A549 (cell line): Measurements from ENCODE around the gene CHST11. TPM values are rescaled to one million over a fixed set of nuclear protein-coding genes. Genes with fewer than 3 reads are reported as not detected.

ENCODE experiments used
- ATAC-seq, 2 experiments: fragments of 200-7000 bp in 1 of 2; fragments of >200 bp in 1 of 2; cut with Nextera tagmentation in 1 of 2; cut with Tn5 transposase in 1 of 2; 3 replicates each; pipeline versions ENCODE4 v1.8.0 to v1.9.1; 2018 to 2020; ENCODE audit warnings: mild to moderate bottlenecking in 1 of 2, moderate library complexity in 1 of 2
- CTCF ChIA-PET: fragments of 300-600 bp; sonication (Branson Sonifier 250); formaldehyde crosslinking; extraction: SDS; loops from one replicate; lab custom pipeline; 2021; ENCODE audit warnings: antibody characterized with exemption, inconsistent platforms; lab: Yijun Ruan, JAX
- POLR2A ChIA-PET: fragments of 350-600 bp; formaldehyde crosslinking; extraction: SDS; loops from one replicate; lab custom pipeline; 2021; ENCODE audit warnings: antibody characterized with exemption, inconsistent platforms; lab: Yijun Ruan, JAX
- DNase-seq, 2 experiments: peaks; one replicate each; pipeline versions ENCODE4 v3.0.0 to v3.0.0-alpha.2; 2011 to 2016; ENCODE audit warnings: low read depth in 1 of 2, low spot score in 1 of 2
- FAIRE-seq: peaks from 2 replicates; lab custom pipeline; 2011; peaks lifted over from hg19 to GRCh38; lab: Jason Lieb, UNC
- H3K27ac ChIP-seq, 2 experiments: fragments of >200 bp; sonication (Bioruptor Twin); formaldehyde crosslinking; 3 replicates each; pipeline ENCODE4 v1.5.1; 2016 to 2017
- H3K4me1 ChIP-seq: fragments of >200 bp; sonication (Bioruptor Twin); formaldehyde crosslinking; 3 replicates; pipeline ENCODE4 v1.6.1; 2016
- H3K4me2 ChIP-seq: fragments of >200 bp; sonication (Bioruptor Twin); formaldehyde crosslinking; 3 replicates; pipeline ENCODE4 v1.6.1; 2016
- H3K4me3 ChIP-seq: fragments of >200 bp; sonication (Bioruptor Twin); formaldehyde crosslinking; 3 replicates; pipeline ENCODE4 v1.5.1; 2016
- H3K9me3 ChIP-seq: fragments of >200 bp; sonication (Bioruptor Twin); formaldehyde crosslinking; 3 replicates; pipeline ENCODE4 v1.6.1; 2016
- ATOH8 ChIP-seq: fragments of 250-450 bp; sonication (Bioruptor Pico); IDR thresholded peaks from 2 replicates; pipeline ENCODE4 v1.5.0; 2020; ENCODE audit warnings: low read depth, mild to moderate bottlenecking, moderate library complexity
- CEBPB ChIP-seq, 2 experiments: fragments of >200 bp in 1 of 2; sonication (Bioruptor Twin) in 1 of 2; formaldehyde crosslinking in 1 of 2; IDR thresholded peaks; 2 replicates each; pipeline ENCODE4 v1.6.1; 2012 to 2016
- CHD2 ChIP-seq: fragments of 150-350 bp; IDR thresholded peaks from 2 replicates; pipeline ENCODE4 v1.6.1; 2014; ENCODE audit warnings: low read length; ENCODE audit not compliant: partially characterized antibody
- CTCF ChIP-seq: fragments of >200 bp; sonication (Bioruptor Twin); formaldehyde crosslinking; IDR thresholded peaks from 3 replicates; pipeline ENCODE4 v1.5.1; 2016
- EHF ChIP-seq: fragments of 250-450 bp; sonication (Bioruptor Pico); IDR thresholded peaks from 2 replicates; pipeline ENCODE4 v1.5.0; 2020; ENCODE audit warnings: mild to moderate bottlenecking
- EHMT2 ChIP-seq: fragments of 200-600 bp; sonication (generic); IDR thresholded peaks from 2 replicates; pipeline ENCODE4 v1.6.1; 2016; ENCODE audit warnings: antibody characterized with exemption, low read depth, mild to moderate bottlenecking, moderate library complexity
- EP300 ChIP-seq, 2 experiments: fragments of >200 bp; sonication (Bioruptor Twin); formaldehyde crosslinking; IDR thresholded peaks; 2 replicates in 1 of 2; 3 replicates in 1 of 2; pipeline ENCODE4 v1.6.1; 2016 to 2017
- ESRRA ChIP-seq: fragments of 150-350 bp; IDR thresholded peaks from 2 replicates; pipeline ENCODE4 v1.6.1; 2014; ENCODE audit warnings: mild to moderate bottlenecking, low read length, borderline replicate concordance
- FOSL2 ChIP-seq, 2 experiments: fragments of 450-650 bp in 1 of 2; fragments of >200 bp in 1 of 2; sonication (Bioruptor Twin) in 1 of 2; formaldehyde crosslinking; IDR thresholded peaks; 2 replicates each; pipeline versions ENCODE4 v1.5.0 to v1.6.1; 2016 to 2020; ENCODE audit warnings: mild to moderate bottlenecking in 1 of 2, moderate library complexity in 1 of 2
- GATA3 ChIP-seq: IDR thresholded peaks from 2 replicates; pipeline ENCODE4 v1.6.1; 2012; ENCODE audit warnings: borderline replicate concordance
- HEYL ChIP-seq: fragments of 250-450 bp; sonication (Bioruptor Pico); IDR thresholded peaks from 2 replicates; pipeline ENCODE4 v1.8.0; 2021; ENCODE audit warnings: mild to moderate bottlenecking, moderate library complexity
- JUN ChIP-seq, 2 experiments: fragments of >200 bp; sonication (Bioruptor Twin); formaldehyde crosslinking; IDR thresholded peaks; 2 replicates in 1 of 2; 3 replicates in 1 of 2; pipeline ENCODE4 v1.6.1; 2016 to 2017
- KDM1A ChIP-seq: fragments of 200-600 bp; sonication (generic); IDR thresholded peaks from 2 replicates; pipeline ENCODE4 v1.6.1; 2016; ENCODE audit warnings: low read depth, mild to moderate bottlenecking
- MAFK ChIP-seq: fragments of 450-650 bp; IDR thresholded peaks from 2 replicates; pipeline ENCODE4 v1.6.1; 2014; ENCODE audit not compliant: partially characterized antibody
- MYC ChIP-seq: IDR thresholded peaks from 2 replicates; pipeline ENCODE4 v1.6.1; 2012; ENCODE audit warnings: mild to moderate bottlenecking, inconsistent platforms, low read length, improper control_type of control experiment, borderline replicate concordance
- NFE2L2 ChIP-seq: fragments of 150-350 bp; conservative IDR thresholded peaks from 2 replicates; pipeline ENCODE4 v1.6.1; 2014; ENCODE audit warnings: low read length
- PHF8 ChIP-seq: fragments of 200-600 bp; sonication (generic); IDR thresholded peaks from 2 replicates; pipeline ENCODE4 v1.6.1; 2016; ENCODE audit warnings: low read depth, mild to moderate bottlenecking, antibody characterized with exemption, moderate library complexity, borderline replicate concordance
- POLR2AphosphoS2 ChIP-seq: conservative IDR thresholded peaks from 2 replicates; pipeline ENCODE4 v1.6.1; 2012; ENCODE audit warnings: low read length, improper control_type of control experiment, inconsistent platforms
- RCOR1 ChIP-seq: fragments of 150-350 bp; IDR thresholded peaks from 2 replicates; pipeline ENCODE4 v1.6.1; 2014; ENCODE audit warnings: antibody characterized with exemption, low read length, low read depth
- REST ChIP-seq: fragments of 200-600 bp; sonication (generic); IDR thresholded peaks from 2 replicates; pipeline ENCODE4 v1.6.1; 2016; ENCODE audit warnings: antibody characterized with exemption, mild to moderate bottlenecking, moderate library complexity
- SMC3 ChIP-seq: fragments of >200 bp; sonication (Bioruptor Twin); formaldehyde crosslinking; IDR thresholded peaks from 3 replicates; pipeline ENCODE4 v1.6.1; 2018; ENCODE audit warnings: inconsistent platforms
- SREBF2 ChIP-seq: fragments of 450-650 bp; IDR thresholded peaks from 2 replicates; pipeline ENCODE4 v1.6.1; 2014; ENCODE audit warnings: mild to moderate bottlenecking, moderate library complexity
- TP53 ChIP-seq: fragments of 250-450 bp; sonication (Bioruptor Pico); IDR thresholded peaks from 2 replicates; pipeline ENCODE4 v1.5.0; 2021; ENCODE audit warnings: mild to moderate bottlenecking, moderate library complexity
- ZFP36 ChIP-seq: fragments of 450-650 bp; IDR thresholded peaks from 2 replicates; pipeline ENCODE4 v1.6.1; 2014; ENCODE audit warnings: borderline replicate concordance; ENCODE audit not compliant: partially characterized antibody
- ZSCAN20 ChIP-seq: fragments of 250-450 bp; sonication (Bioruptor Pico); IDR thresholded peaks from 2 replicates; pipeline ENCODE4 v1.8.0; 2022; ENCODE audit warnings: mild to moderate bottlenecking, moderate library complexity
- WGBS: methylation state at CpG from one replicate; pipeline ENCODE4 v1.1.6; 2017; ENCODE audit errors: missing lambda C conversion rate; 5-methylcytosine and 5-hydroxymethylcytosine counted together
- polyA plus RNA-seq, 4 experiments: library from polyadenylated mRNA; depleted of rRNA in 3 of 4; stranded (reverse); fragments of >200 nt; fragmentation: RNase III in 1 of 4; extraction: RNeasy Plus Mini Kit Qiagen cat#74134 plus additional on column Dnase treatment in 1 of 4; gene quantifications; 2 replicates in 3 of 4; 3 replicates in 1 of 4; pipeline ENCODE4 v1.2.3, GENCODE V29; 2011 to 2017

Gene CHST11
- polyA plus RNA-seq, 2 of the 4 experiments (the other 2 are of a cell fraction), result 19.2 to 21.8 TPM

GRCh38 chr12:104657726-104658484, 201.2 kb downstream of the CHST11 start:
- FAIRE-seq, result no peak
- 86% methylated on average over 13 of the region's 13 CpGs for WGBS
- no peak overlapping the region for H3K4me2 ChIP-seq
- no peak overlapping the region for H3K4me3 ChIP-seq
- CTCF ChIA-PET, result interaction anchor here (1.5 kb wide), 1 partner anchor 13 kb away, joined by 4 read pairs; no protein-coding TSS in a partner anchor
- no peak for ATAC-seq
- H3K4me1 ChIP-seq, result peaks cover 30% of the 10 kb centered on the region
- peak overlapping the region in 1 of 2 experiments; percentile 10; a peak in 1 of 6 replicates for H3K27ac ChIP-seq
- no peaks in the 10 kb centered on the region for H3K9me3 ChIP-seq
- TF ChIP-seq MAFK, result no peak
- TF ChIP-seq ATOH8 (CRISPR knock-in tag), result no peak
- no peak for TF ChIP-seq POLR2AphosphoS2
- no peak for TF ChIP-seq GATA3
- no peak for TF ChIP-seq KDM1A
- TF ChIP-seq JUN (IDR thresholded peaks at IDR 0.05), result no peak
- no peak for TF ChIP-seq REST
- TF ChIP-seq EHF (CRISPR knock-in tag), result no peak
- no peak for TF ChIP-seq ZSCAN20 (CRISPR knock-in tag)
- TF ChIP-seq MYC, result no peak
- TF ChIP-seq HEYL (CRISPR knock-in tag), result no peak
- TF ChIP-seq, all 56 proteins: peak for 0
- no peak for DNase-seq
- POLR2A ChIA-PET, result no interaction called here

GRCh38 chr12:104659058-104659457, 202.3 kb downstream of the CHST11 start:
- DNase-seq (no peak), FAIRE-seq (no peak), ATAC-seq (no peak)
- Histone ChIP-seq H3K27ac (no peak overlapping the region), H3K9me3 (no peaks in the 10 kb centered on the region), H3K4me3 (no peak overlapping the region), H3K4me1 (peaks cover 42% of the 10 kb centered on the region), H3K4me2 (no peak overlapping the region)
- WGBS, result 87% methylated on average over 5 of the region's 5 CpGs
- ChIA-PET CTCF (no interaction called here), POLR2A (no interaction called here)
- no peak for TF ChIP-seq PHF8
- no peak for TF ChIP-seq FOSL2 (IDR thresholded peaks at IDR 0.05)
- TF ChIP-seq FOSL2 (CRISPR knock-in tag; IDR thresholded peaks at IDR 0.05), result no peak
- no peak for TF ChIP-seq EHMT2
- TF ChIP-seq SREBF2, result no peak

GRCh38 chr12:104662203-104662602, 205.5 kb downstream of the CHST11 start:
- Histone ChIP-seq H3K9me3 (no peaks in the 10 kb centered on the region), H3K27ac (peak overlapping the region; percentile 60 to 85), H3K4me1 (peaks cover 52% of the 10 kb centered on the region), H3K4me3 (no peak overlapping the region; the same call in 2 of the 3 replicates), H3K4me2 (peak overlapping the region; percentile 66)
- DNase-seq, result peak in 1 of 2 experiments; percentile 54
- ATAC-seq, result peak in 1 of 2 experiments; percentile 65; a peak in 3 of 6 replicates
- WGBS, result 9% methylated on average over 6 of the region's 6 CpGs
- CTCF ChIA-PET, result interaction anchor here (0.6 to 2.4 kb wide), 5 partner anchors 9 to 281 kb away, joined by 3 to 7 read pairs (median 4); no protein-coding TSS in a partner anchor
- peak; percentile 87 for FAIRE-seq
- POLR2A ChIA-PET, result no interaction called here
- no peak for TF ChIP-seq SREBF2
- no peak for TF ChIP-seq MYC
- no peak for TF ChIP-seq TP53 (CRISPR knock-in tag)
- TF ChIP-seq CHD2, result no peak
- no peak for TF ChIP-seq RCOR1
- no peak for TF ChIP-seq EHMT2
- TF ChIP-seq CTCF, result no peak
- no peak for TF ChIP-seq MAFK
- no peak for TF ChIP-seq ESRRA
- peak; percentile 92 for TF ChIP-seq ZFP36
- TF ChIP-seq CEBPB (IDR thresholded peaks at IDR 0.05), result peak; percentile 54 to 85; a peak in 3 of 4 replicates
- TF ChIP-seq SMC3, result 0 out of 3 replicates have a peak, but pooled peaks have one; percentile 23
- TF ChIP-seq ATOH8 (CRISPR knock-in tag), result no peak
- TF ChIP-seq EP300 (IDR thresholded peaks at IDR 0.05), result peak in 1 of 2 experiments; percentile 59; a peak in 2 of 5 replicates
- TF ChIP-seq NFE2L2, result no peak
